Measurements from ENCODE around the gene SLN.
A peak's percentile ranks its signal among the peaks of the same experiment; 100 is the strongest.

Gene SLN

GRCh38 chr11:107719073-107719472 is 7.2 kb upstream of the SLN start:
- DNase-seq: no peak

GRCh38 chr11:107716884-107717532 is 5.2 kb upstream of the SLN start:
- no peak for DNase-seq

DNA sequence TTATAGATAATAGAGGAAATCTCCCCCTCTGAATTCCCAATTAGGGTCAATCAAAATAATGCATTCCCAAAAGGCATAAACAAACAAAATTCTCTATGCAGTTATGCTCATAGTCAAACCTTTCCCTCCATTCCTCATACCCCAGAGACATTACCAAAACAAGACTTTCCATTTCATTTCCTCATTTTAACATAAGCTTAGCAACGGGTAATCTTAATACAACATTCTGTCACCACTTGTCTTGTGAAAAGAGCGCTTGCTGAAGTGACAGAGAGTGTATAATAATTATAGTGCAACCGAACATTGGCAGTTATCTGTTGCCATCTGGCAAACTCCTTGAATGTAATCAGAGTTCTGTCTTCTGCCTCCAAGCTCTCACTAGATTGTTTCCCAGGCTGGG is 1.2 kb upstream of the SLN start:
- DNase-seq: no peak

DNA sequence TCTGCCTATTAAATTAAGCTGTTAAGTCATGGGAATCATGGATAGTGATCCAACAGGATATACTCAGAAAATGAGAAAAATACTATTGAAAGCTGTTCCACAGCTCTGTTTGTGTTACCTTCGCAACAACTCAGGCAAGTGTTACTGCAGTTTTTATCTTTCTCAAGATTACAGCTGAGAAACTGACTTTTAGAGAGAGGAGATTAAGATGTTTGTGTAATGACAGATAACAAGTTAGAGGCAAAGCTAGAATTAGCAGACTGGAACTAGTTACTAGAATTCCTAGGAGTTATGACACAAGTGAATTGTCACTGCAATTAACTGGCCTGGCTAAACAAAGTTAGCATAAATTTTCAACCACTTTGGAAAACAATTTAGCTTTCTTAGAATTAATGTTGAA is 1.6 kb downstream of the SLN start:
- no peak for DNase-seq

GRCh38 chr11:107708792-107709191 is 3.1 kb downstream of the SLN start:
- DNase-seq: no peak

DNA sequence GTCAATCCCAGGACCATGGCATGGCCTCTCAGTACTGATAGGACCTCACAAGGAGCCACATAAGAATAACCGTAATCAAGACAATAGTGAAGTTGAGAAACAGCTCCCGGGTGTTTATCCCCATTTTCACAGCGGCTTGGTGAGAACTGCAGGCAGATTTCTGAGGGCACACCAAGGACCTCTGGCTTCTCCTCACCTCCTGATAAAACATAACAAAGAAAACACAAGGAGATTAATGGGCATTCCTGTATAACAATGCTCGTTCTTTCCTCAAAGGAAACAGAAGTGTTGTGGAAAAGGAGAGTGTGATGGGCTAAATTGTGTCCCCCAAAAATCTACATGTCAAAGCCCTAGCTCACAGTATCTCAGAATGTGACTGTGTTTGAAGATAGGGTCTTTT is 4.0 kb downstream of the SLN start:
- DNase-seq: no peak

DNA sequence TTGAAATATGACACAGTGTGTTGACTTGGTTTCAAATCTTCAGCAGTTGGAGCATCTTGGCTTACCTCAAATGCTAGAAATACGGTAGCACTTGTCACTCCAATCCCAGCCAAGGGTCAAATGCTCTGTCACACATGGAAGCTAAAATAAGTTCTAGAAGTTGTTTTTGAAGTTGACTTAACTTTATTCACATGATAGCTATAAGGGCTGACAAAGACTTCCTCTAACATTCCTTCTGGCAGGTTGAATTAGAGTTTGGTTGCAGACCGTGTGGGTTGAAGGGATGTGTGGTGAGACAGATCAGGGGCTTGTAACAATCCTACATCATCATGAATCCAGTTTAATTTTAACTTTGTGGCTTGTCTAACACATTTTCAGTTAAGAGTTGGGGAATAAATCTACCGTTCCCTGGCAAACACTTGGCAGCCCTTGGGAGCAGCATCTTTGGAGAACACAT is 4.6 kb downstream of the SLN start:
- no peak for DNase-seq

- DNase-seq: no peak
Measured at GRCh38 chr11:107706531-107706930, 5.3 kb downstream of the SLN start.

DNA sequence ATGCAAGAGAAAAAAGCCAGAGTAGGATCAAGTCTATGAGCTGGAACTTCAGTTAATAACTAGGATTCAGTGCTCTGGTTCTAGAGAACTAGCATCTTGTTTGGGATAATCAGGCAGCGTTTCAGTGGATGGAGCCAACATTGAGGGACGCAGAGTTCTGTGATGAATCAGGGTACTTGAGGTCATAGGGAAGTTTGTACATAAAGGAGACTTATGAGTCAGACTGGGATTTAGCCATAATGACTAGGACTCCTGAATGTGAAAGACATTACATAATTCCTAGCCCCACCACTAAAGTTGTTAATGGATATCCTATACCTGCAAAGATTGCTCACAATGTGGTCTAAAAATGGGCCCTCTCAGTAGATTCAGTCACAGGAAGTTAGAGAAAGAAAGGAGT is 6.8 kb downstream of the SLN start:
- no peak for DNase-seq

- DNase-seq: no peak
Measured at GRCh38 chr11:107704451-107704850, 7.4 kb downstream of the SLN start.

DNA sequence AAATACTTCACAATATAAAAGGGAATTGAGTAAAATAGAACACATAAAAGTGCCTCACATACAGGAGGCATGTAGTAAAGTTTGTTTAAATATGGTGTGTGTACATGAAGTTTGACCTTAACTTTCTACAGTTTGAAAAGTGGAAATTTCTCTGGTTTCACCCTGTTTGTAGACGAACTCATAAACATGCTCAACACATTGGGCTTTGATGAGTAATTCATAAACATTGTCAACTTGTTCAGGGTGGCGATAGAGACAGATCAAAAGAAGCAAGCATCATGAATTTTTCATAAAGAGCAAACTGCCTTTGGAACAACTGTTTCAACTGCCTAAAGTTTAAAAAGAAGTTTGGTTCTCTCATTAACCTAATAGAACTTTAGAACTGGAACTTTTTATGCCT is 9.1 kb downstream of the SLN start:
- no peak for DNase-seq

DNA sequence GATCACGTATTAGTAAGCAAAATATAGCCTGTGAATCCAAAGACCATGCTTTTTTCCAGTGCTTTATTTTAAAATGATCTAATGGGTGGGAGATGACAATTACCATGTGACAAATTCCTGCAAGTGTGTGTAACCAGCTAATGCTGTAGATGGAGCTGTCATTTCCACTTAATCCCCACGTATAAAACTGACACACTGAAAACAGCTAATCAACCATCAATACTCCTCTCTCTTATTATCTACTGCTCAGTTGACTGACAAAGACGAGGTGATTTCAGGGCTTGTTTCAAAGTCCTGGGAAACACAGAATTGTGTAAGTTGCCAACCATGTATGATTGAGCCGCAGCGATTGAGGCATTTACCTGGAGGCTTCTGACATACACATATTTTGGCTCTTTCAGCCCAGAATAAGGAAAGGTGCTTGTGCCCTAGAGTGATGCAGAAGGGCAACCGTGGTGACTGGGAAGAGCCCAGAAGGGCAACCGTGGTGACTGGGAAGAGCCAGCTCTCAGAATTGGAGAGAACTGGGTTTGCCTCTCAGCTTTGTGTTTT is 9.7 kb downstream of the SLN start:
- no peak for DNase-seq

DNA sequence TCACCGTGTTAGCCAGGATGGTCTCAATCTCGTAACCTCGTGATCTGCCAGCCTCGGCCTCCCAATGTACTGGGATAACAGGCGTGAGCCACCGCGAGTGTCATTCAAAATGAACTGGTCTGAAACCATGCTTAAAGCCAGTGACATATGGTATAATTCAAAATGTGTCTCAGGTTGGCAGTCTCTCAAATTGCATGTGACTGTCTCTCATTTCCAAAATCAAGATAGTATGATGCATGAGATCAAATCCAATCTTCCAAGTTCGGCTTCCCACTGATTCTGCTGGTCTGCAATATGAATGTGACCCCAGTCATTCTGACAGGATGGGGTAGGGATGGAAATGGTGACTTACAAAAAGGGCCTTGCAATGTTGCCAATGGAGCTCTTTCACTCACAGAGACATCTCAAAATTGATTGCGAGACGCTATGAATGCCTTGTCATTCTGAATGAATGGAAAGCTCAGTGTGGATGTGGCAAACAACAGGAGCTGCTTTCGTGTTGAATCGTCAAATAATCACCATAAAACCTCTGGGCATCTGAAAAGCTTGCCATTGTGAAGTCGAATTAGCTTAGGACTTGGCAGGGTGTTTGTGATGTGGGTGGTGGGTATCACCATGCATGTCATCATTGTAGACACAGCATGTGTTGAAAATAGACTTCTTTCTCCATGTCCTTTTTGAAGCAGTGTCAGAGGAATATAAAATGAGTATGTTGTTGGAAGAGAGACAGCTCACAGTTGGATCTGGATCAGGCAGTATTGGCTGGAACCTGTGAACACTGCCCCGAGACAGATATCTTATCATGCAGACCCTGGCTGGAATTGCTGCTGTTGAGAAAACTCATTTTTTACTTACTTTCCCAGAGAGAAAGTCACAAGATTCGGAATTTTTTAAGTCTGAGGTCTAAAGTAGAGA is 12.2 kb downstream of the SLN start:
- DNase-seq: no peak

DNA sequence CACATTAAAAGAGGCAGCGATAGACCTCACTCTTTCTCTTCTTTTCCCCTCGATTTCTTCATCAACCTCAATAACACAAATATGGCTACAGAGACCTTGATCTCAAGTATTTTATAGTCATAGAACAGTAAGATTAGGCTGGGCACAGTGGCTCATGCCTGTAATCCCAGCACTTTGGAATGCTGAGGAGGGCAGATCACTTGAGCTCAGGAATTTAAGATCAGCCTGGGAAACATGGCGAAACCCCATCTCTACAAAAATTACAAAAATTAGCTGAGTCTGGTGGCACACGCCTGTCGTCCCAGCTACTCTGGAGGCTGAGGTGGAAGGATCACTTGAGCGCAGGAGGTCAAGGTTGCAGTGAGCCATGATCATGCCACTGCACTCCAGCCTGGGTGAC is 14.6 kb downstream of the SLN start:
- DNase-seq: no peak

DNA sequence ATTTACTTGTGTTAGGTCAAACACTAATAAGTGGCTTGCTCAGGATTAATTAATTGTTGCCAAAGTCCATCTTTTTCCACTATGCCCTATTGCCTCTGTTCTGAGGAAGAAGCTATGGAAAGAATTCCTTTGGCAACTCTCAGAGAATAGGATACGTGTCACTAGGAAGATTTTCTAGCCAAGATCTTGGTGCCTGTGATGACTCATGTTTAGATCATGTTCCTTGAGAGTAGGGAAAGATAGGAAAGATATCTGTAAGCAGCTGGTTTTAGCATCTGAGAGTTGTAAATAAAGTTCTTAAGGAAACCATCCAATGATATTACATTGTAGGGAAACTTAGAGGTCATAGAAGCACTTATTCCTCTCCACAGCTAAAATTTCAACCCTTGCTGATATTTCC is 15.7 kb downstream of the SLN start:
- peak; percentile 65 for DNase-seq

DNA sequence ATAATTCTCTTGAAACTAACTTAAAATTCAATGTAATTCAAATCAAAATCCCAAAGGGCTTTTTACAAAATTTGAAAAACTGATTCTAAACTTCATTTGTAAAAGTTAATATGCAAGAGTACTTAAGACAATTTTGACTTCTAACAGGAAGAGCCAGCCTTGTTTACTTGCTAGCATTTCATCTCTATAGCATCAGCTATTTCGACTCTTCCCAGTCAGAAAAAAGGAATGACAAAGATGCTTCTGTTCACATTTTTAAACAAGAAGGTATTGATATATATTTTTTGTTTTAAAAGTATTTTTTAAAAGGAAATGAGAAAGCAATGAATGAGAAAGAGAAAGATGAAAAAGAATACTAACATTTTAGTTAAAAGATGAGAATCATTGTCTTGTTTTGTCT is 16.4 kb downstream of the SLN start:
- no peak for DNase-seq

GRCh38 chr11:107691000-107691750 is 20.7 kb downstream of the SLN start:
- no peak for DNase-seq

DNA sequence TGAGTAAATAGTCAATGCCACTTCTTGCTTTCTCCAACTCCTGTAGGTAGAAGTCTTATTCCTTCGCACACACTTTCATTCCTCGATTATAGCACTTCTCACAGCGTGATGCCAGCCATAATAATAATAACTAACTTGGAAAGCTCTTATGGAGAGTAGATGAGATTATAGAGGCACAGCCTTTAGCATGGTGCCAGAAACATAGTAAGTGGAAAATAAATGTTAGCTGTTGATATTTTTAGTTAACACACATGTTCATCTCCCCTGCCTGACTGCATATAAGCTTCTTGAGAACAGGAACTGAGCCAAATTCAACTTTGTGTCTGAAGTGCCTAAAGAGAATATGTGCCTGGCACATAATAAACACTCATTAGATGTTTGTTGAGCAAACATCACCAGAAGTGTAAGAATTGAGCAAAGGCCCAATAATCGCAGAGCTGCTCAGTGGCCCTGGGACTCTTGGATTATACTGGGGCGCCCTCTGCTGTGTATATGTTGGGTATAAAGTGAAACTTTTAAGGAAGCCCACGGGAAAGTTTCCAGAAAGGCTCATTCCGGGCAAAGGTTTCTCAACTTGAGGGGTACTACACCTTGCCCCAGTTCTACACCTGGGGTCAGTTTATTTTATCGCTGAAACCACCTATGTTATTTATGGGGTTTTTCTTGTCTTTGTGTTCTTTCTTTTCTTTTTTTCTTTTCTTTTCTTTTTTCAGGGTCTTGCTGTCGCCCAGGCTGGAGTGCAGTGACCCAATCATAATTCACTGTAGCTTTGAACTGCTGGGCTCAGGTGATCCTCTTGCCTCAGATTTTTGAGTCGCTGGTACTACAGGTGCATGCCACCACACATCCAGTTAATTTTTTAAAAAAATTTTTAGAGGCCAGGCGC is 22.3 kb downstream of the SLN start:
- peak; percentile 48 for DNase-seq

DNA sequence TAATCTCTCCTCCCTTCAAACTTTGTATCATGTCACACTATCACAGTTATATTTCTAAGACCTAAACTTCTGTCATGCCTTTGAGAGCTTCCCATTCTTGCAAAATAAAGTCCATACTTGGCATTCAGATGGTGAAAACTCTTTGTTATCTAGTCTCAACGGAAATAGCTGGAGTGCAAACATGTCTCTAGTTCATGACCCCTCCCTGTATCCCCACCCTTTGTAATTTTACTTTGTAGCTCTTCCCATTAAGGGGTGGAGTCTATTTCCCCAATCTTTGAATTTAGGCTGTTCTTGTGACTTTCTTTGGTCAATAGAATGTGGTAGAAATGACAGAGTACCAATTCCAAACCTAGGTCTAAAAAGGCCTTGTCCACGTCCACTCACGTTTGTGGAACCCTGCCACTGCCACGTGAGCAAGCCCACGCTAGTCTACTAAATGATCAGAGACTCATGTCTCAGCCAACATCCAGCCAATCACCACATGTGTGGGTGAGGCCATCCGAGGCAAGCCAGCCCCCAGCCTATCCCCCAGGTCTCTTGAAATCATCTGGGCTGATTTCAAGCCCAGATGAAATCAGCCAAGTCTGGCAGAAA is 23.4 kb downstream of the SLN start:
- no peak for DNase-seq

DNA sequence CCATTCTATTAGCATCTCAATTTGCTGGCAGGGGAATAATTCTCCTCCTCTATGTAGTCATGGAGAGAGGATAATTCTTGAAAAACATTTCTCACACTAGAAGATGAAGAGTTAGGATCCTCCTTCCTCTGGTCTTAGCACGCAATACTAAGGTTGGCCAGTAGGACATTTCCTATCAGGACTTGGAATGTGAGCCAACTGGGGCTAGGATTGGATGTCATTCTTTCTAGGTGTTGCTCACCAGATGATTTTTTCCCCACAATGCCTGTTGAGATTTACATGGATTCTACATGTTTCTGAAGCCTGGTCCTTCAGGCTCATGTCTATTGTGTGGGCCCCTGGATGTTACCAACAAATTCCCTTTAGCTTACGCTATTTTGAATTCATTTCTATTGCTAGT is 28.0 kb downstream of the SLN start:
- DNase-seq: no peak

GRCh38 chr11:107683061-107683460 is 28.8 kb downstream of the SLN start:
- no peak for DNase-seq

- no peak for DNase-seq
Measured at GRCh38 chr11:107682572-107682971, 29.3 kb downstream of the SLN start.
